Measurements from ENCODE around the gene DDO.

- TF ChIP-seq CTCF (optimal IDR thresholded peaks at IDR 0.05 in 1 of 3, IDR thresholded peaks at IDR 0.05 in 1 of 3, conservative IDR thresholded peaks at IDR 0.05 in 1 of 3; ENCODE audit: extremely low read depth in 1 of 3, insufficient read depth in 2 of 3, low read length in 3 of 3) (no peak), EZH2 (IDR thresholded peaks at IDR 0.05; ENCODE audit: low read length) (no peak)
Measured at GRCh38 chr6:110387986-110388385, 27.4 kb downstream of the DDO start.
